GM21360 (cell line): ENCODE measurements around the gene ANKRD40.

Experiments used
- ATAC-seq: cut with Tn5 transposase; IDR thresholded peaks from one replicate; pipeline ENCODE4 v1.9.1; 2021; ENCODE audit warnings: mild to moderate bottlenecking, moderate library complexity; ENCODE audit not compliant: unreplicated experiment

ANKRD40 gene

GRCh38 chr17:50656509-50656908 is 51.2 kb downstream of the ANKRD40 start:
- no peak for ATAC-seq

DNA sequence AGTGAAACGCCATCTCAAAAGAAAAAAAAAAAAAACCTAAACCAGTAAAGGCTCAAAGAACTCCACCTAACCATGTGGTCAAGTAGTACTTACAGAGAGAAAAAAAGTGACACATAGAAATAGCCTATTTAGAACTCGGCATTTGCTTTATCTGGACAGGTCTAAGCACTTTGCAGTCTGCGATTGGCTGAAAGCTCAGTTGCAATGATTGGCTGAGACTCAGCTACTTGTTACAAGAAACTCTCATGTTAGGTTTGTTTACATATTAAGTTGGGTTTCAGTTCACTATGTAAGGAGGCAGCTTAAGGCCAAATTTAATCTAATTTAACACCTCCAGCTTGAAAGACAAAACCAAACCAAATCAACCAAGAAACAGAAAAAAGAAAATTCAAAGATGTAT is 54.0 kb downstream of the ANKRD40 start:
- no peak for ATAC-seq

DNA sequence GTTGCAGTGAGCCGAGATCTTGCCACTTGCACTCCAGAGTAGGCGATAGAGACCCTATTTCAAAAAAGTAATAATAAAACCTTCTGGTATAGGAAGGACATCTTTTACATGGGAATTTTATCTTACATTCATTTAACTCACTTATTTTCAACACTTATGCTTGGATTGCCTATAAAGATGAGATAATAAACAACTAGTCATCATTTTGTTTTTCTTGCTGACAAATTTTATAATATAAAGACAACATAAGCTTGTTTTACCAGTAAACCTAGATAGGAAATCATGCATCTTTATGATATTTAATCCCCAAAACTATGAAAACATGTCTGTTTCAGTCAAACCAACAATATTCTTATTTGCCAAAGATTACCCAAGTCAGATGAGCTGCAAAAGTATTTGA is 56.1 kb downstream of the ANKRD40 start:
- no peak for ATAC-seq

GRCh38 chr17:50649042-50649908 is 58.4 kb downstream of the ANKRD40 start:
- no peak for ATAC-seq

GRCh38 chr17:50647187-50647586 is 60.5 kb downstream of the ANKRD40 start:
- ATAC-seq: no peak

GRCh38 chr17:50645748-50646682 is 61.7 kb downstream of the ANKRD40 start:
- ATAC-seq: no peak
